Spleen (tissue), 11 donors: ENCODE data around the gene TSPAN14. TPM values are rescaled to one million over a fixed set of nuclear protein-coding genes. Genes with fewer than 3 reads are reported as not detected.
A peak's percentile ranks its signal among the peaks of the same experiment; 100 is the strongest.

Experiments
- DNase-seq: peaks from one replicate; pipeline ENCODE4 v3.0.0-alpha.2; 2020
- H3K27ac ChIP-seq, 8 donors: fragments of 200-600 bp; sonication (generic) in 7 of 8; 1 replicate in 4 of 8; 2 replicates in 4 of 8; pipeline versions ENCODE4 v1.5.0 to v1.8.0; 2016 to 2021; ENCODE audit warnings: inconsistent platforms in 4 of 8, mild to moderate bottlenecking in 4 of 8, moderate library complexity in 1 of 8
- H3K27me3 ChIP-seq, 7 donors: fragments of 200-600 bp; sonication (generic) in 6 of 7; replicated peaks in 1 of 7; 1 replicate in 4 of 7; 2 replicates in 3 of 7; pipeline versions ENCODE4 v1.5.0 to v1.8.0; 2016 to 2021; ENCODE audit warnings: inconsistent platforms in 3 of 7, mild to moderate bottlenecking in 1 of 7
- H3K36me3 ChIP-seq, 6 donors: fragments of 200-600 bp; sonication (generic) in 5 of 6; 1 replicate in 4 of 6; 2 replicates in 2 of 6; pipeline versions ENCODE4 v1.5.0 to v1.8.0; 2016 to 2021; ENCODE audit warnings: inconsistent platforms in 2 of 6
- H3K4me1 ChIP-seq, 6 donors: fragments of 200-600 bp; sonication (generic) in 5 of 6; 1 replicate in 3 of 6; 2 replicates in 3 of 6; pipeline versions ENCODE4 v1.5.0 to v1.8.0; 2016 to 2021; ENCODE audit warnings: inconsistent platforms in 3 of 6
- H3K4me3 ChIP-seq, 8 donors: fragments of 200-600 bp; sonication (generic) in 7 of 8; 1 replicate in 4 of 8; 2 replicates in 4 of 8; pipeline versions ENCODE4 v1.5.0 to v1.8.0; 2016 to 2021; ENCODE audit warnings: inconsistent platforms in 4 of 8, mild to moderate bottlenecking in 4 of 8, moderate library complexity in 2 of 8
- H3K9me3 ChIP-seq, 8 donors: fragments of 200-600 bp; sonication (generic) in 7 of 8; 1 replicate in 4 of 8; 2 replicates in 4 of 8; pipeline versions ENCODE4 v1.5.0 to v1.8.0; 2016 to 2021; ENCODE audit warnings: inconsistent platforms in 4 of 8
- CTCF ChIP-seq, 11 experiments: fragments of 200-600 bp in 7 of 11; fragments of 450-650 bp in 4 of 11; sonication (generic) in 4 of 11; IDR thresholded peaks in 8 of 11; conservative IDR thresholded peaks in 3 of 11; 1 replicate in 7 of 11; 2 replicates in 4 of 11; pipeline versions ENCODE4 v1.4.0 to v1.8.0; 2016 to 2021; ENCODE audit warnings: antibody characterized with exemption in 11 of 11, inconsistent platforms in 4 of 11, mild to moderate bottlenecking in 1 of 11
- POLR2A ChIP-seq, 3 donors: fragments of 450-650 bp; IDR thresholded peaks; one replicate each; pipeline ENCODE4 v1.5.1; 2017; ENCODE audit warnings: antibody characterized with exemption in 3 of 3, mild to moderate bottlenecking in 1 of 3
- POLR2AphosphoS5 ChIP-seq, 3 donors: sonication (generic); formaldehyde crosslinking; IDR thresholded peaks; one replicate each; pipeline ENCODE4 v1.5.1; 2017; ENCODE audit warnings: antibody characterized with exemption in 3 of 3
- WGBS, 5 donors: extraction: QIAGEN DNeasy Blood & Tissue Kit in 3 of 5; methylation state at CpG; one replicate each; pipeline versions ENCODE4 v1.1.5 to v1.1.7; 2013 to 2018; 5-methylcytosine and 5-hydroxymethylcytosine counted together
- intact Hi-C: fragments of 100-400 bp; cut with DNase I; formaldehyde crosslinking; loops from one replicate; pipeline ENCODE4 v1.15.0; 2023; ENCODE audit warnings: low total_unique reads
- polyA plus RNA-seq, 3 donors: library from polyadenylated mRNA; stranded (reverse); fragments of 200-250 nt; gene quantifications; one replicate each; pipeline ENCODE4 v1.2.1, GENCODE V29; 2013
- total RNA-seq, 7 donors: library from RNA; depleted of rRNA in 3 of 7; stranded (reverse); fragments of >200 nt in 3 of 7; fragmentation: NEBNext Ultra II Directional in 4 of 7; extraction: Animal tissue kit (Norgen Biotek cat#: 25700) in 4 of 7; gene quantifications; one replicate each; pipeline versions ENCODE4 v1.1.0 to v1.2.1, GENCODE V29; 2016 to 2021
- donor health status: healthy with polysubstance abuse.
- donor health status: DM: no; HTN: no; CAD: no; lungs with moderate emphysema.
- donor health status: DM: no; HTN: no; CAD: no.
- donor health status: Bipolar disorder and iron deficiency.
- donor health status: healthy.
- donor health status: DM: no; HTN: no; CAD: no.
- donor health status: DM: yes; HTN: yes; CAD: no.

TSPAN14 gene
- total and polyA plus RNA-seq, 10 donors = 13.3 to 172 (median 108) TPM

GRCh38 chr10:80458638-80459037 is 4.5 kb downstream of the TSPAN14 start:
- 63 to 78% (median 71%) methylated on average over 6 of the region's 6 CpGs for WGBS, 5 donors
- Histone ChIP-seq H3K27me3 (no peaks in the 10 kb centered on the region), H3K27ac (peak overlapping the region; percentile 79 to 99 (median 88)), H3K36me3 (peaks cover 0 to 22% (median 0%) of the 10 kb centered on the region in 6 donors), H3K9me3 (no peaks in the 10 kb centered on the region), H3K4me3 (peak overlapping the region in 5 of 8 donors; percentile 0 to 87 (median 16)), H3K4me1 (peaks cover 78 to 89% (median 85%) of the 10 kb centered on the region in 6 donors)
- intact Hi-C loops = no loop called here
- no peak for TF ChIP-seq POLR2A (IDR thresholded peaks at IDR 0.05)
- no peak for TF ChIP-seq CTCF (IDR thresholded peaks at IDR 0.05 in 8 of 11, conservative IDR thresholded peaks at IDR 0.05 in 3 of 11)
- no peak for TF ChIP-seq POLR2AphosphoS5 (IDR thresholded peaks at IDR 0.05)
- no peak for DNase-seq

GRCh38 chr10:80459047-80459865 is 5.1 kb downstream of the TSPAN14 start:
- TF ChIP-seq POLR2AphosphoS5 (IDR thresholded peaks at IDR 0.05) (peak; percentile 69 to 80 (median 79)), POLR2A (IDR thresholded peaks at IDR 0.05) (peak in 1 of 3 donors; percentile 33), CTCF (IDR thresholded peaks at IDR 0.05 in 8 of 11, conservative IDR thresholded peaks at IDR 0.05 in 3 of 11) (peak in 4 of 11 experiments; percentile 15 to 20 (median 18))
- intact Hi-C loops = no loop called here
- peak overlapping the region; percentile 79 to 99 (median 88) for H3K27ac ChIP-seq
- peak overlapping the region in 6 of 8 donors; percentile 0 to 87 (median 16) for H3K4me3 ChIP-seq
- H3K9me3 ChIP-seq = no peaks in the 10 kb centered on the region
- peaks cover 0 to 26% (median 0%) of the 10 kb centered on the region in 6 donors for H3K36me3 ChIP-seq
- no peaks in the 10 kb centered on the region for H3K27me3 ChIP-seq
- peaks cover 84 to 94% (median 91%) of the 10 kb centered on the region in 6 donors for H3K4me1 ChIP-seq
- peak; percentile 93 for DNase-seq
- 12 to 25% (median 23%) methylated on average over 7 to 9 of the region's 9 CpGs for WGBS, 5 donors

- Histone ChIP-seq H3K4me1 (peaks cover 93 to 100% (median 100%) of the 10 kb centered on the region in 6 donors), H3K4me3 (peak overlapping the region in 4 of 8 donors; percentile 5 to 87 (median 6)), H3K27ac (peak overlapping the region; percentile 79 to 99 (median 88)), H3K36me3 (peaks cover 0 to 26% (median 0%) of the 10 kb centered on the region in 6 donors), H3K9me3 (no peaks in the 10 kb centered on the region), H3K27me3 (no peaks in the 10 kb centered on the region)
- 43 to 64% (median 57%) methylated on average over 6 of the region's 6 CpGs for WGBS, 5 donors
- DNase-seq = no peak
- TF ChIP-seq POLR2A (IDR thresholded peaks at IDR 0.05) = no peak
- TF ChIP-seq POLR2AphosphoS5 (IDR thresholded peaks at IDR 0.05) = peak in 1 of 3 donors; percentile 16
- intact Hi-C loops = loop anchor here (5.0 kb wide), 1 partner anchor 42 kb away; no protein-coding TSS in a partner anchor
These were observed 6.5 kb downstream of the TSPAN14 start for GRCh38 chr10:80460399-80461207.
